ENCODE data around the gene ACD.
A peak's percentile ranks its signal among the peaks of the same experiment; 100 is the strongest.
"Not testable (repeated sequence)": the region's sequence is repeated elsewhere in the genome, so short reads cannot be mapped to it uniquely, and the experiment has no call there.

Gene ACD

DNA sequence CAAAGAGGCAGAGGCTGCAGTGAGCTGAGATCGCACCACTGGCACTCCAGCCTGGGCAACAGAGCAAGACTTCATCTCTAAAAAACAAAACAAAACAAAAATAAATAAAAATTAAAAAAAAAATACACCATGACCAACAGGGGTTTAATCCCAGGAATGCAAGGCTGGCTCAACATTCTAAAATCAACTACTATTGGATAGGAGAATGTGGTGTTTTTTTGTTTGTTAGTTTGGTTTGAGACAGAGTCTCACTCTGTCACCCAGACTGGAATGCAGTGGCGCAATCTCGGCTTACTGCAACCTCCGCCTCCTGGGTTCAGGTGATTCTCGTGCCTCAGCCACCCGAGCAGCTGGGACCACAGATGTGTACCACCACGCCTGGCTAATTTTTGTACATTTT lies 39.2 kb upstream of the ACD start:
- no peak overlapping the region for H3K27ac ChIP-seq (ENCODE audit: low read length)
- peaks cover 5% of the 10 kb centered on the region for H3K36me3 ChIP-seq (replicated peaks; ENCODE audit: low read depth, low read length)
- H3K27me3 ChIP-seq (ENCODE audit: low read depth, low read length) = no peaks in the 10 kb centered on the region
- H3K4me2 ChIP-seq (ENCODE audit: low read length) = no peak overlapping the region
- no peaks in the 10 kb centered on the region for H3K4me1 ChIP-seq (ENCODE audit: low read length)
- H3K4me3 ChIP-seq (ENCODE audit: low read length) = no peak overlapping the region
- peaks cover 14% of the 10 kb centered on the region for H3K79me2 ChIP-seq (ENCODE audit: low read length)
- H4K20me1 ChIP-seq (ENCODE audit: insufficient read depth, low read length) = no peaks in the 10 kb centered on the region
- no peak overlapping the region for H3K9ac ChIP-seq (ENCODE audit: low read length)
- H3K9me3 ChIP-seq (ENCODE audit: insufficient read depth, low read length) = no peaks in the 10 kb centered on the region
- H2AFZ ChIP-seq (ENCODE audit: low read depth, low read length) = no peak overlapping the region
- TF ChIP-seq EZH2phosphoT487 (IDR thresholded peaks at IDR 0.05; ENCODE audit: low read depth) (no peak), CTCF (IDR thresholded peaks at IDR 0.05; ENCODE audit: low read depth, low read length) (no peak)

GRCh38 chr16:67697422-67698185 lies 37.5 kb upstream of the ACD start:
- TF ChIP-seq EZH2phosphoT487 (IDR thresholded peaks at IDR 0.05; ENCODE audit: low read depth) (no peak), CTCF (IDR thresholded peaks at IDR 0.05; ENCODE audit: low read depth, low read length) (no peak)
- H3K9ac ChIP-seq (ENCODE audit: low read length) = no peak overlapping the region
- peaks cover 11% of the 10 kb centered on the region for H3K4me1 ChIP-seq (ENCODE audit: low read length)
- no peaks in the 10 kb centered on the region for H3K9me3 ChIP-seq (ENCODE audit: insufficient read depth, low read length)
- H3K27me3 ChIP-seq (ENCODE audit: low read depth, low read length) = no peaks in the 10 kb centered on the region
- no peak overlapping the region for H3K27ac ChIP-seq (ENCODE audit: low read length)
- peaks cover 20% of the 10 kb centered on the region for H3K79me2 ChIP-seq (ENCODE audit: low read length)
- H4K20me1 ChIP-seq (ENCODE audit: insufficient read depth, low read length) = no peaks in the 10 kb centered on the region
- H3K36me3 ChIP-seq (replicated peaks; ENCODE audit: low read depth, low read length) = peaks cover 5% of the 10 kb centered on the region
- H3K4me3 ChIP-seq (ENCODE audit: low read length) = no peak overlapping the region
- H2AFZ ChIP-seq (ENCODE audit: low read depth, low read length) = no peak overlapping the region
- no peak overlapping the region for H3K4me2 ChIP-seq (ENCODE audit: low read length)

DNA sequence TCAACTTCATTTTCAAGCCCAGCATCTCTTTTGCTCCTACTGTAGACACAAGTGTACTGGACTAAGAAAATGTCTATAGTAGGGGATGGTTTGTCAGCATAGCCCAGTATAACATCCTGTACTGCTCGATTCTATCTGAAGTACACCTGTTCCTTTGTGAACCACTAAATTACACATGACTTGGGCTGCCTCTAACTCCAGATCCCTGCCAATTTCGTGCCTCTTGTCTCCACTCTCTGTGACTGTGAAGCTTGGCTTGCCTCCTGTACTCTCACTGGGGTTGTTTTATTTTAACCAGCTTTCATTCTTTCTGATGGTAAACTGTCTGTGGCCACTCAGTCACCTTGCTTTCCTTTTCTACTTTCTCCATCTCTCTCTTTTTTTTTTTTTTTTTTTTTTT lies 34.6 kb upstream of the ACD start:
- Histone ChIP-seq H3K79me2 (ENCODE audit: low read length) (peaks cover 11% of the 10 kb centered on the region), H3K9ac (ENCODE audit: low read length) (no peak overlapping the region), H4K20me1 (ENCODE audit: insufficient read depth, low read length) (no peaks in the 10 kb centered on the region), H3K9me3 (ENCODE audit: insufficient read depth, low read length) (no peaks in the 10 kb centered on the region), H3K4me2 (ENCODE audit: low read length) (no peak overlapping the region), H2AFZ (ENCODE audit: low read depth, low read length) (no peak overlapping the region), H3K27me3 (ENCODE audit: low read depth, low read length) (no peaks in the 10 kb centered on the region), H3K36me3 (replicated peaks; ENCODE audit: low read depth, low read length) (peaks cover 5% of the 10 kb centered on the region), H3K27ac (ENCODE audit: low read length) (no peak overlapping the region), H3K4me1 (ENCODE audit: low read length) (peaks cover 26% of the 10 kb centered on the region), H3K4me3 (ENCODE audit: low read length) (no peak overlapping the region)
- TF ChIP-seq CTCF (IDR thresholded peaks at IDR 0.05; ENCODE audit: low read depth, low read length) (no peak), EZH2phosphoT487 (IDR thresholded peaks at IDR 0.05; ENCODE audit: low read depth) (no peak)

GRCh38 chr16:67693517-67694285 lies 33.6 kb upstream of the ACD start:
- H3K9me3 ChIP-seq (ENCODE audit: insufficient read depth, low read length); H3K36me3 ChIP-seq (replicated peaks; ENCODE audit: low read depth, low read length); H3K9ac ChIP-seq (ENCODE audit: low read length); H4K20me1 ChIP-seq (ENCODE audit: insufficient read depth, low read length); H2AFZ ChIP-seq (ENCODE audit: low read depth, low read length); H3K27me3 ChIP-seq (ENCODE audit: low read depth, low read length): not testable (repeated sequence)
- Histone ChIP-seq H3K27ac (ENCODE audit: low read length) (peak overlapping the region; percentile 29; the same call in 1 of the 2 replicates), H3K4me1 (ENCODE audit: low read length) (peaks cover 26% of the 10 kb centered on the region), H3K4me3 (ENCODE audit: low read length) (peak overlapping the region; percentile 41; the same call in 1 of the 2 replicates), H3K4me2 (ENCODE audit: low read length) (peak overlapping the region; percentile 73), H3K79me2 (ENCODE audit: low read length) (peaks cover 11% of the 10 kb centered on the region)
